Measurements from ENCODE around the gene UGGT2. TPM values are rescaled to one million over a fixed set of nuclear protein-coding genes. Genes with fewer than 3 reads are reported as not detected.

UGGT2 gene
- total RNA-seq, 1 donor from 2014 or later, result 33.4 TPM

DNA sequence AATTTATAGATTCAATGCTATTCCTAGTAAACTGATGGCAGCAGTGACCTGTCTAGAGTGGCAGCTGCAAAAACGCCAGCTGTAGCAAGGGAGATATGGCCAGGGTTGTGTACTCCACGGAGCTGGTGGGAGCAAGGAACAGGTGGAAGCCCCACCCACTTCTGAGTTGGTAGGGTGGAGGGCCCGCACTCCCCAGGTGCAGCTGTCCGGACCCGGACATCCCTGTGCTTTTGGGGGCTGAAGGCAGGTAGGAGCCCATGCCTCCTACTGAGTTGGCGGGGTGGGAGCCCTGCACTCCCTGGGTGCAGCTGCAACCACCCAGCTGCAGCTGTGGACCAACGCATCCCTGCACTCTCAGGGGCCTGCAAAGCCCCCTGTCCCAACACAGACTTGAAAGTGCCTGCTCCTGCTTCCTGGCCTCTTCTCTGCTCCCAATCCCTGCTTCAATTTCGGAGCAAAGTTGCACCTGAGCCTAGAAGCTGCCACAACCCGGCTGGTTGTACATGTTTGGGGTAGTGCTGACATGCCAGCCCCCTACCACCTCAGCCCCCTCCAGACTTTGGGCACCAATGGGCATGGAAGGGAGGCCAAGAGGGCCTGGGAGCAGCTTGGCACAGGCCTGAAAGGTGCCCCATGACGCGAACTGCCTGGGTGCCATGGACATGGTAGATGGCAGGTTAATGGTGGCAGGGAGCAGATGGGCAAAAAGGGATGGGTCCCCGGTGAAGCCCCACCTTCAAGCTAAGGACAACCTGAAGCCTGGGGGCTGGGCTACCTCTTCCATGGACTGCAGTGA is 19.8 kb downstream of the UGGT2 start:
- intact Hi-C loops (cut with DNase I), result no loop called here
- no peak overlapping the region for H3K27ac ChIP-seq
- H3K36me3 ChIP-seq, result no peaks in the 10 kb centered on the region
- H3K4me1 ChIP-seq, result no peaks in the 10 kb centered on the region
- no peak for DNase-seq (ENCODE audit: extremely low spot score in 2 of 2)
- no peaks in the 10 kb centered on the region for H3K9me3 ChIP-seq
- H3K27me3 ChIP-seq, result no peaks in the 10 kb centered on the region
- no peak overlapping the region for H3K4me3 ChIP-seq
- TF ChIP-seq, protein P1, sequence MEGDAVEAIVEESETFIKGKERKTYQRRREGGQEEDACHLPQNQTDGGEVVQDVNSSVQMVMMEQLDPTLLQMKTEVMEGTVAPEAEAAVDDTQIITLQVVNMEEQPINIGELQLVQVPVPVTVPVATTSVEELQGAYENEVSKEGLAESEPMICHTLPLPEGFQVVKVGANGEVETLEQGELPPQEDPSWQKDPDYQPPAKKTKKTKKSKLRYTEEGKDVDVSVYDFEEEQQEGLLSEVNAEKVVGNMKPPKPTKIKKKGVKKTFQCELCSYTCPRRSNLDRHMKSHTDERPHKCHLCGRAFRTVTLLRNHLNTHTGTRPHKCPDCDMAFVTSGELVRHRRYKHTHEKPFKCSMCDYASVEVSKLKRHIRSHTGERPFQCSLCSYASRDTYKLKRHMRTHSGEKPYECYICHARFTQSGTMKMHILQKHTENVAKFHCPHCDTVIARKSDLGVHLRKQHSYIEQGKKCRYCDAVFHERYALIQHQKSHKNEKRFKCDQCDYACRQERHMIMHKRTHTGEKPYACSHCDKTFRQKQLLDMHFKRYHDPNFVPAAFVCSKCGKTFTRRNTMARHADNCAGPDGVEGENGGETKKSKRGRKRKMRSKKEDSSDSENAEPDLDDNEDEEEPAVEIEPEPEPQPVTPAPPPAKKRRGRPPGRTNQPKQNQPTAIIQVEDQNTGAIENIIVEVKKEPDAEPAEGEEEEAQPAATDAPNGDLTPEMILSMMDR (IDR thresholded peaks at IDR 0.05), result no peak
- TF ChIP-seq POLR2A (IDR thresholded peaks at IDR 0.05) (no peak), POLR2AphosphoS5 (IDR thresholded peaks at IDR 0.05; ENCODE audit: insufficient read depth in 1 of 2, low read depth in 1 of 2) (no peak)

DNA sequence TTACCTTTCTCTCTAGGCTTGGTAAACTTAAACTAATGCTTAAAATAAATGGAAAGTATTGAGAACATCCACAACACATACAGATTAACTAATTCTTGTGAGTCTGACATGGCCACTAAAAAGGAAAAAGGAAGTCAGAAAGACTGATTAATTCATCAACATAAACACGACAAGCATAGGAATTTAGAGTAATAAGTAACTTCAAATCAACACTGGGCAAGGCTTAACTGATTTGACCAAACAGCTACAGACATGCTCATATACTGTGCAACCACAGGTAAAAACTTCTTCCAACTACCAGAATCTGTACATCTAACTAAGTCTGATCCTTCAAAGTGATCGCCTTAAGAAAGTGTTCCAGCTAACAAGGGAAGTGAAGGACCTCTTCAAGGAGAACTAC is 20.5 kb downstream of the UGGT2 start:
- H3K4me3 ChIP-seq, result no peak overlapping the region
- intact Hi-C loops (cut with DNase I), result no loop called here
- H3K36me3 ChIP-seq, result no peaks in the 10 kb centered on the region
- DNase-seq (ENCODE audit: extremely low spot score in 2 of 2), result no peak
- no peaks in the 10 kb centered on the region for H3K9me3 ChIP-seq
- no peak overlapping the region for H3K27ac ChIP-seq
- no peaks in the 10 kb centered on the region for H3K27me3 ChIP-seq
- H3K4me1 ChIP-seq, result no peaks in the 10 kb centered on the region
- TF ChIP-seq, protein P1 (IDR thresholded peaks at IDR 0.05), result no peak
- TF ChIP-seq POLR2AphosphoS5 (IDR thresholded peaks at IDR 0.05; ENCODE audit: insufficient read depth in 1 of 2, low read depth in 1 of 2) (no peak), POLR2A (IDR thresholded peaks at IDR 0.05) (no peak)

DNA sequence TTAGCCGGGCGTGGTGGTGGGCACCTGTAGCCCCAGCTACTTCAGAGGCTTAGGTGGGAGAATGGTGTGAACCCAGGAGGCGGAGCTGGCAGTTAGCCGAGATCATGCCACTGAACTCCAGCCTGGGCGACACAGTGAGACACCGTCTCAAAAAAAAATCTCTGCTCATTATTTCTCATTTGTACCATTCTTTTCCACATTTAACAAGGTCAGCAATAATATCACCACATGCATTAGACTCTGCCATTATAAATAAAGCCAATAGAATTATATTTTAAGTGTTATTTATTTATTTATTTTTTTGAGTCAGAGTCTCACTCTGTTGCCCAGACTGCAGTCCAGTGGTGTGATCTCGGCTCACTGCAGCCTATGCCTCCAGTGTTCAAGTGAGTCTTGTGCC is 24.2 kb downstream of the UGGT2 start:
- Histone ChIP-seq H3K27ac (no peak overlapping the region), H3K4me3 (no peak overlapping the region), H3K9me3 (no peaks in the 10 kb centered on the region), H3K27me3 (no peaks in the 10 kb centered on the region), H3K4me1 (no peaks in the 10 kb centered on the region), H3K36me3 (no peaks in the 10 kb centered on the region)
- DNase-seq (ENCODE audit: extremely low spot score in 2 of 2), result no peak
- TF ChIP-seq POLR2AphosphoS5 (IDR thresholded peaks at IDR 0.05; ENCODE audit: insufficient read depth in 1 of 2, low read depth in 1 of 2) (no peak), POLR2A (IDR thresholded peaks at IDR 0.05) (no peak)
- TF ChIP-seq, protein P1 (IDR thresholded peaks at IDR 0.05), result no peak
- intact Hi-C loops (cut with DNase I), result no loop called here

DNA sequence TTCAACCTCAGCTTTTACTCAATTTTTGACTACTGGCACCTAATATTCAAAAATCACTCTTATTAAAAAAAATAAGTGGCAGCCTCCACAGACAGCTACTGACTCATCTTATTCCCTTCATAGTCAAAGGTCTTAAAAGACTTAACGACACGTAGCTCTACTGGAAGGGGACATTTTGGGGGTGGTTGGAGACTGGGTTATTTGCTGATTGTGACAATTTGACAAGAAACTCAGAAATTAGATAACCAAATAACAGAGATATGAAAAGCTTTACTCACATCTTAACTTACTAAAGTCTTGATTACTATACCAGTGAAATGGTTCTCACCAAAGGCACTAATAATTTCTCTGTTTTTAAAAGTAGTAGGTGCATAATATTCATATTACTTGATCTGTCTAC is 25.7 kb downstream of the UGGT2 start:
- intact Hi-C loops (cut with DNase I), result no loop called here
- no peak for DNase-seq (ENCODE audit: extremely low spot score in 2 of 2)
- H3K36me3 ChIP-seq, result no peaks in the 10 kb centered on the region
- H3K4me1 ChIP-seq, result no peaks in the 10 kb centered on the region
- H3K27ac ChIP-seq, result no peak overlapping the region
- TF ChIP-seq POLR2A (IDR thresholded peaks at IDR 0.05) (no peak), POLR2AphosphoS5 (IDR thresholded peaks at IDR 0.05; ENCODE audit: insufficient read depth in 1 of 2, low read depth in 1 of 2) (no peak)
- TF ChIP-seq, protein P1 (IDR thresholded peaks at IDR 0.05), result no peak
- H3K9me3 ChIP-seq, result no peaks in the 10 kb centered on the region
- H3K27me3 ChIP-seq, result no peaks in the 10 kb centered on the region
- H3K4me3 ChIP-seq, result no peak overlapping the region

DNA sequence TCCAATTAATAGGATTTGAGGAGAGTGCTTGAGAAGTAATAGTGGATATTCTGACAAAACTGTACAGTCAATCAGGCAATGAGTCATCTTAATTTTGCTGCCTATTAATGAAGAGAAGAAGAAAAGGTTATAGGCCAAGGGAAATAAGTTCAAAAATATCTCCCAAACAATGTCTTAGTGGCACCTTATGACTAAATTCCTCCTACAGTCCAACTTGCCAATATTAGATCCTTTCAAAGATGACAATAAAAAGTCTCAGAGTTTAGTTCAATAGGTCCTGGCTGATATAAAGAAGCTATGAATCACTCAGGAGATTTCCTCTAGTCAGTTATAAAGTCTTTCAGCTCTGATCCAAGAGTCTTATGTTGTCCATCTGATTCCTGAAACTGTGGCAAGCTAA is 27.9 kb downstream of the UGGT2 start:
- Histone ChIP-seq H3K27me3 (no peaks in the 10 kb centered on the region), H3K27ac (no peak overlapping the region), H3K4me1 (no peaks in the 10 kb centered on the region), H3K9me3 (no peaks in the 10 kb centered on the region), H3K4me3 (no peak overlapping the region), H3K36me3 (no peaks in the 10 kb centered on the region)
- intact Hi-C loops (cut with DNase I), result no loop called here
- no peak for DNase-seq (ENCODE audit: extremely low spot score in 2 of 2)
- TF ChIP-seq POLR2AphosphoS5 (IDR thresholded peaks at IDR 0.05; ENCODE audit: insufficient read depth in 1 of 2, low read depth in 1 of 2) (no peak), POLR2A (IDR thresholded peaks at IDR 0.05) (no peak)
- TF ChIP-seq, protein P1 (IDR thresholded peaks at IDR 0.05), result no peak
